Loucy (cell line): Measurements from ENCODE around the gene ALPP.

Experiments used
- H2AFZ ChIP-seq: fragments of 200-600 bp; sonication (generic); 2 replicates; pipeline ENCODE4 v1.6.0; 2016; ENCODE audit warnings: antibody characterized with exemption, mild to moderate bottlenecking, low read length, moderate library complexity
- H3F3A ChIP-seq: fragments of 200-600 bp; 2 replicates; pipeline ENCODE4 v1.6.0; 2016; ENCODE audit warnings: antibody characterized with exemption, low read depth, mild to moderate bottlenecking
- H3K27me3 ChIP-seq: fragments of 200-600 bp; sonication (generic); 2 replicates; pipeline ENCODE4 v1.6.1; 2014; ENCODE audit warnings: low read length, mild to moderate bottlenecking; ENCODE audit not compliant: insufficient read depth, poor library complexity, severe bottlenecking
- H3K36me3 ChIP-seq: fragments of 200-600 bp; sonication (generic); 2 replicates; pipeline ENCODE4 v1.6.1; 2016; ENCODE audit warnings: low read length; ENCODE audit not compliant: insufficient read depth
- H3K4me1 ChIP-seq: fragments of 200-600 bp; sonication (generic); 2 replicates; pipeline ENCODE4 v1.5.1; 2014; ENCODE audit warnings: low read length, mild to moderate bottlenecking; ENCODE audit not compliant: insufficient read depth, poor library complexity, severe bottlenecking
- H3K4me2 ChIP-seq: fragments of 200-600 bp; sonication (generic); 2 replicates; pipeline ENCODE4 v1.6.0; 2014; ENCODE audit warnings: antibody characterized with exemption, low read length, low read depth, mild to moderate bottlenecking; ENCODE audit not compliant: poor library complexity, severe bottlenecking
- H3K4me3 ChIP-seq: fragments of 200-600 bp; sonication (generic); 2 replicates; pipeline ENCODE4 v1.5.1; 2014; ENCODE audit warnings: low read length, mild to moderate bottlenecking, mixed read lengths; ENCODE audit not compliant: poor library complexity, severe bottlenecking
- H3K79me2 ChIP-seq: fragments of 200-600 bp; sonication (generic); 2 replicates; pipeline ENCODE4 v1.6.1; 2014; ENCODE audit warnings: low read length; ENCODE audit not compliant: insufficient read depth
- H3K9ac ChIP-seq: fragments of 200-600 bp; sonication (generic); 2 replicates; pipeline ENCODE4 v1.6.0; 2014; ENCODE audit warnings: mild to moderate bottlenecking, low read depth, low read length, moderate library complexity; ENCODE audit not compliant: poor library complexity, severe bottlenecking
- H3K9me2 ChIP-seq: fragments of 200-600 bp; sonication (generic); replicated peaks from 2 replicates; pipeline ENCODE4 v1.6.1; 2016; ENCODE audit warnings: low read depth, low read length, mixed read lengths
- H3K9me3 ChIP-seq: fragments of 200-600 bp; sonication (generic); 2 replicates; pipeline ENCODE4 v1.6.1; 2014; ENCODE audit warnings: mild to moderate bottlenecking, antibody characterized with exemption, low read length, low read depth; ENCODE audit not compliant: insufficient read depth
- H4K20me1 ChIP-seq: fragments of 200-600 bp; sonication (generic); 2 replicates; pipeline ENCODE4 v1.6.0; 2014; ENCODE audit warnings: antibody characterized with exemption, low read length, mild to moderate bottlenecking; ENCODE audit not compliant: insufficient read depth, poor library complexity, severe bottlenecking
- EZH2phosphoT487 ChIP-seq: fragments of 200-600 bp; IDR thresholded peaks from 2 replicates; pipeline ENCODE4 v1.6.1; 2018; ENCODE audit warnings: antibody characterized with exemption, mild to moderate bottlenecking, moderate library complexity, borderline replicate concordance
- TF ChIP-seq, protein P1 (sequence below): fragments of 200-600 bp; sonication (generic); conservative IDR thresholded peaks from 2 replicates; pipeline ENCODE4 v1.5.1; 2014; ENCODE audit warnings: mild to moderate bottlenecking, antibody characterized with exemption, low read length

ALPP gene

GRCh38 chr2:232341739-232342126 lies 36.8 kb upstream of the ALPP start:
- Histone ChIP-seq H3F3A (no peaks in the 10 kb centered on the region), H3K4me3 (no peak overlapping the region), H3K9me3 (no peaks in the 10 kb centered on the region), H2AFZ (no peak overlapping the region), H3K36me3 (no peaks in the 10 kb centered on the region), H3K9ac (no peak overlapping the region), H3K4me1 (no peaks in the 10 kb centered on the region), H3K27me3 (no peaks in the 10 kb centered on the region), H3K9me2 (no peaks in the 10 kb centered on the region), H3K79me2 (no peaks in the 10 kb centered on the region), H3K4me2 (no peak overlapping the region), H4K20me1 (no peaks in the 10 kb centered on the region)
- TF ChIP-seq, protein P1, sequence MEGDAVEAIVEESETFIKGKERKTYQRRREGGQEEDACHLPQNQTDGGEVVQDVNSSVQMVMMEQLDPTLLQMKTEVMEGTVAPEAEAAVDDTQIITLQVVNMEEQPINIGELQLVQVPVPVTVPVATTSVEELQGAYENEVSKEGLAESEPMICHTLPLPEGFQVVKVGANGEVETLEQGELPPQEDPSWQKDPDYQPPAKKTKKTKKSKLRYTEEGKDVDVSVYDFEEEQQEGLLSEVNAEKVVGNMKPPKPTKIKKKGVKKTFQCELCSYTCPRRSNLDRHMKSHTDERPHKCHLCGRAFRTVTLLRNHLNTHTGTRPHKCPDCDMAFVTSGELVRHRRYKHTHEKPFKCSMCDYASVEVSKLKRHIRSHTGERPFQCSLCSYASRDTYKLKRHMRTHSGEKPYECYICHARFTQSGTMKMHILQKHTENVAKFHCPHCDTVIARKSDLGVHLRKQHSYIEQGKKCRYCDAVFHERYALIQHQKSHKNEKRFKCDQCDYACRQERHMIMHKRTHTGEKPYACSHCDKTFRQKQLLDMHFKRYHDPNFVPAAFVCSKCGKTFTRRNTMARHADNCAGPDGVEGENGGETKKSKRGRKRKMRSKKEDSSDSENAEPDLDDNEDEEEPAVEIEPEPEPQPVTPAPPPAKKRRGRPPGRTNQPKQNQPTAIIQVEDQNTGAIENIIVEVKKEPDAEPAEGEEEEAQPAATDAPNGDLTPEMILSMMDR, result no peak
- no peak for TF ChIP-seq EZH2phosphoT487

GRCh38 chr2:232342635-232343565 lies 35.7 kb upstream of the ALPP start:
- Histone ChIP-seq H3K27me3 (no peaks in the 10 kb centered on the region), H3K36me3 (no peaks in the 10 kb centered on the region), H3K4me1 (no peaks in the 10 kb centered on the region), H4K20me1 (no peaks in the 10 kb centered on the region), H3K79me2 (no peaks in the 10 kb centered on the region), H3K9me3 (no peaks in the 10 kb centered on the region), H3K9me2 (no peaks in the 10 kb centered on the region), H3K4me2 (no peak overlapping the region), H3F3A (no peaks in the 10 kb centered on the region), H3K9ac (no peak overlapping the region), H3K4me3 (no peak overlapping the region), H2AFZ (no peak overlapping the region)
- TF ChIP-seq, protein P1, result no peak
- TF ChIP-seq EZH2phosphoT487, result no peak

DNA sequence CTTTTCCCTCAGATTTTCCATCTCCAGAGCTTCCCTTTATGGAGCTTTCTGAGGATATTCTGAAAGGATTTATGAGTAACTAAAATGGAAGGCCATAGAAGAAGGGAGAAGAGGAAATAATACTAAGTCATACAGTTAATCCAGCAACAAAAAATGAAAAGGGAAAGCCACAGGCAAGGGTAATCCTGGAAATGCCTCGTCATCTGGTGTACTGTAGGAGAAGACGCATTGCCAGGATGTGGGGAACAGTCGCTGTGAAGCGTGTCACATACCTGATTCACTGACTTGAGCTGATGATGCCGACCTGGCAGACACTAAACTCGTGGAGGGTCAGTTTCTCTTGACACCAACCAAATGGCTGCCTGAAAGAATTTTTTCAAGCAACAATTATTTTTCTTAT lies 34.7 kb upstream of the ALPP start:
- no peak overlapping the region for H3K4me3 ChIP-seq
- H3K27me3 ChIP-seq, result no peaks in the 10 kb centered on the region
- TF ChIP-seq, protein P1, result no peak
- TF ChIP-seq EZH2phosphoT487, result no peak
- no peak overlapping the region for H3K4me2 ChIP-seq
- no peaks in the 10 kb centered on the region for H3K9me2 ChIP-seq
- no peaks in the 10 kb centered on the region for H3K79me2 ChIP-seq
- no peaks in the 10 kb centered on the region for H3K36me3 ChIP-seq
- no peak overlapping the region for H3K9ac ChIP-seq
- no peak overlapping the region for H2AFZ ChIP-seq
- no peaks in the 10 kb centered on the region for H3K9me3 ChIP-seq
- peaks cover 2% of the 10 kb centered on the region for H3K4me1 ChIP-seq
- no peaks in the 10 kb centered on the region for H3F3A ChIP-seq
- H4K20me1 ChIP-seq, result no peaks in the 10 kb centered on the region
